GM19395 (cell line): ENCODE results near the gene FAM237B.
"Not testable (repeated sequence)": the region's sequence is repeated elsewhere in the genome, so short reads cannot be mapped to it uniquely, and the experiment has no call there.

Experiments used
- ATAC-seq: cut with Tn5 transposase; IDR thresholded peaks from one replicate; pipeline ENCODE4 v1.9.1; 2021; ENCODE audit warnings: mild to moderate bottlenecking, moderate library complexity; ENCODE audit not compliant: unreplicated experiment

FAM237B gene

DNA sequence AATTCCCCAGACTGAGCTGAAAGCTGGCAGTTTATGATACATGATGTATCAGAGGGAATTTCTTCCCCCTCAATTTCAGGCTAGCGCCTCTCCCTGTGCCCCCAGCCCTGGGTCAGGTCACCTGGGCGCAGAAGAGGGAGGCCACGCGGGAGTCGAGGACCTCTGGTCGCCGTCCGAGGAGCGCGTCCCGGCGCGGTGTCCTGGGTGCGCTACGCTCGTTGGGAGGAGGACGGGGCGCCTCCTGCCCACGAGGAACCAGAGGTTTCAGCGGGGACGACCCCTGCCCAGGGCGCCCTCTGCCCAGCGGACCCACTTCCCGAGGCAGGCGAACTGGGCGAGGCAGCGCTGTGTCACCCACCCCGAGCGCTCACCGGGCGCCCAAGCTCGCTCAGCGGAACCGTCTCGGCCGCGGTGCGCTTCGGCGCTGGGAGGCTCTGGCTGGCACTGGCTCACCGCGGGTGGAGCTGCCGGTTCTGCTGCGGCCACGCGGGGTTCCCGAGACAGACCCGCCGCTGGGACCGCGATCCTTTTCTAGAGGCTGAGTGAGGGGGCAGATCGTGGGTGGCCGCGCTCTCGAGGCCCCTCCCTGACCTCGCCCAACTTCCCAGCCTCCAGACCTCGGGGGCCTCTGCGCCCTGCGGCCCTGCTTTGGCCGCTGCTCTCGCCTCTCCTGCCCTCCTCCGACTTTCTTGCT is at the start of gene FAM237B:
Gene FAM237B, minus strand, starts transcription at position 504 of the 694 bp plus-strand sequence. CDS start 1,556 bp downstream, outside the sequence.
- ATAC-seq, result no peak

DNA sequence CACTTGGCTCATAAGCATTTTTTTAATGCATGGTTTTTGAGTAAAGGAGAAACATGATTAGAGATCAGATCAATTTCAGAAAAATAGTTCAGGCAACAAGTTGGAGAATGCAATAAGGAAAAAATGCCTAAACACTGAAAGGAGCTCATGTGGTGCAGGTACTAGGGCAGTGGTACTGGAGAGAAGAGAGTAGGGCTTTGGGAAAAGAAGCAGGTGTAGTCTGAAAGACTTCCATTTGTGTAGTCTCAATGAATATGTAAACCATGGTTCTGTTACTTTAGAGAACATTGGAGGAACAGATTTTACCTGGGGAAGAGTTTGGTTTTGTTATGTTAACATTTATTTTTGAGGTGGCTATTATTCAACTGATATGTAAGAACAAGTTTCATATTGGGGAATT is 30.9 kb upstream of the FAM237B start:
- no peak for ATAC-seq

DNA sequence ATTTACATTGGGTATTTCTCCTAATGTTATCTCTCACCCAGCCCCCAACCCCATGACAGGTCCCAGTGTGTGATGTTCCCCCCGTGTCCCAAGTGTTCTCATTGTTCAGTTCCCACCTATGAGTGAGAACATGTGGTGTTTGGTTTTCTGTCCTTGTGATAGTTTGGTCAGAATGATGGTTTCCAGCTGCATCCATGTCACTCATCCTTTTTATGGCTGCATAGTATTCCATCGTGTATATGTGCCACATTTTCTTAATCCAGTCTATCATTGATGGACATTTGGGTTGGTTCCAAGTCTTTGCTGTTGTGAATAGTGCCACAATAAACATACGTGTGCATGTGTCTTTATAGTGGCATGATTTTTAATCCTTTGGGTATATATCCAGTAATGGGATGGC is 28.9 kb upstream of the FAM237B start:
- not testable (repeated sequence) for ATAC-seq

DNA sequence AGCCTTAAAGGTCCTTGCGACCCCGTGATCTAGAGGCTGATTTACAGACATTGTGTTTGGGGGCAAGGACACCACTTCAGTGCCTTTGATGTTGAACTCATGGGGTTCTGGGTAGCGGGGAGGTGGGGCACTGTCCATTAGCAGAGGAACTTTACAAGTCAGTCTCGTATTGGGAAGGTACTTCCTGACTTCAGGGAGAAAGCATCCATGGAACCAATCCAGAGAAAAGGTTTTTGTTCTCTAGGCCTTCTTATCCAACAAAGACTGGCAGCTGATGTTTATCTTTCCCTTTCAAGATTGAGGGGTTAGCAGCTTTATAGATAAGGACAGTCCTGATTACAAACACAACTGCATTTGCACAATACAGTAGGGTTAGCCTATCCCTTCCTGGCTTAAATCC is 28.2 kb upstream of the FAM237B start:
- ATAC-seq, result no peak

DNA sequence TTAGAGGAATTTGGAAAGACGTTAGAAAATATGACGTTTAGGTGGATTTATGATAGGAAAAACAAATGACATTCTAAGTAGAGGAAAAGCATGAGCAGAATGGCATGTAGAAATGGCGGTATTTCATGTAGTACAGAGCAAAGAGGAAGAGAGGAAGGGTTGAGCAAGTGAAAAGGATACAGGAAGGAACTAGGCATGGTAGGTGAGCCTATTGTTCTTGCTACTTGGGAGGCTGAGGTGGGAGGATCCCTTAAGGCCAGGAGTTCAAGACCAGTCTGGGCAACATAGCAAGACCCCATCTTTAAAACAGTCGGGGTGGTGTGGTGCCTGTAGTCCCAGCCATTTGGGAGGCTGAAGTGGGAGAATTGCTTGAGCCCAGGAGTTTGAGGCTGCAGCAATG is 26.7 kb upstream of the FAM237B start:
- no peak for ATAC-seq

DNA sequence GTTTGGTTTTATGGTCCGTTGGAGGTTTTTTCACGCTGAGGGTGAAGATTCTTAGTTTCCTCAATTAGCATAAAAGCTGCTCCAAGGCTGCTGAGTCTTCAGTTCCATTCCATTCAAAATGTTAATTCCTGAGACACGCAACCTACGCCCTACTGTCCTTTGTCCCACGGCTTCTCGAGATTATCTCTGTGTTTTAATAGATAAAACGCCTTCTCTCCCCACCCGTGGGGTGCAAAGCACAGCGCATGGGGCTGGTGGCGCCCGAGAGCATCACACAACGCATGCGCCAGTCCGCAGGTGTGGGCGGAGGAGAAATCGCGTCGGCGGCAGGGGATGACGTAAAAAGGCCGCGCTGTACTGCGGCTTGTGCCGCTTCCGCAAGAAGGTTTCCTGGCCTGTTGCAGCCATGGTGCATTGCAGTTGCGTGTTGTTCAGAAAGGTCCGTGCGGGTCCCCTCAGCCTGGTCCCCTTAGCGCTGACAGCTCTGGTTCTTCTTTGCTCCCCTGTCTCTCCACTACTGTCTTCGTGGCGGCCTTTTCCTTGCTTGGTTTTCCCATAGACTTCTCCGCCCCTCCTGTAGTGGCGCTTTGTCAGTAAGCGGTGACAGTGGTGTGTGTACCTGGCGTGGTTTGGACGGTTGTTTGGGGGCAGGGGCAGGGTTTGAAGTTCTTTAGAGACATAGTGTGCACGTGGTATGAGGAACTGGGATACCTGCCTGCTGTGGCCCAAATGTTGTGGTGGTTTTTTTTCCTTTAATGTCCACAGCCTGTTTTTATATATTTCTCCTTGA is 25.4 kb upstream of the FAM237B start, which contains the start of gene GTPBP10:
Gene GTPBP10, plus strand, starts transcription at position 381 of the 790 bp plus-strand sequence. Its CDS starts 26 bp downstream, at position 407.
- ATAC-seq, result peak; percentile 95

DNA sequence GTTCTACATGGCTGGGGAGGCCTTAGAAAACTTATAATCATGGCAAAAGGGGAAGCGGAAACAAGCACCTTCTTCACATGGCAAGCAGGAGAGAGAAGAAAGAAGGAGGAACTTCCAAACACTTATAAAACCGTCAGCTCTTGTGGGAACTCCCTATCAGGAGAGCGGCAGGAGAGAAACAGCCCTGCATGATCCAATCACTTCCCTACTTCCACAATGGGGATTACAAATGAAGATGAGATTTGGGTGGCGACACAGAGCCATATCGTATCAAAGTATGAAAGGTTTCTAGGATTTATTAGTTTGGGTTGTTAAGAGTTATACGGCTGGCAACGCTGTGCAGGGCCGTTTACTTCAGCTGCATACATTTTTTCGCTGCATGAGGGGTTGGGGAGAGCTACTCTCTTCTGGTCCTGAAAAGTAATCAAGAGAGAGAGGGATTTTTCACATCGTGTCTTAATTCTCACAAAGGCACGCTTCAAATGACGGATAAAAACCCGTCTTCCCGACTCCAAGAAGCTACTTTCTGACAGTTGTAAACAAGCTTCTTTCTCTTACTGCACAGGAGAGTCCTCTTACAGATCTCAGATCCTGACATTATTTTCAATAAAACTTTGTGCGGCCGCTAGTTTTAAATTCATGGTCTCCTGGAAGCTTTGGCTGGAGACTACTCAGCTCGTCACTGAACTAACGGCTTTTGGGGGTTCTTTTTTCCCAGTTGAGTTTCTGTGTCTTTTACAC is 24.7 kb upstream of the FAM237B start:
- ATAC-seq, result peak; percentile 31

DNA sequence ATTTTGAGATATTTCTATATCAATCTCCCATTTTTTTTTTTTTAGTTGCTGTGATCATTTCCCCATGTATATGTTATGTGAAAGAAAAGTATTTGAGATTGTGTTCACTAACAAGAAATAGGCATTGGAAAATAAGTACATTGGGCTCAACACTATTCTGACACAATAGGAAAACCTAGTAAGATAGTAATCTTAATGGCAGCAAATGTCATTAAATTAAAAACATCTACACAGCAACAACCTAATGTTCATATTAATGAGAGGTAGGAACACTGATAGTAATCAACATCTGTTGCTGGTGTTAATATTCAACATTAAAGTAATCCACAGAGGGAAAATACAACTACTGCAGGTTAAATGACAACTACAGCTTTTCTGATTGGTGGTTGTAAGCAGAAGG is 23.9 kb upstream of the FAM237B start:
- ATAC-seq, result no peak

DNA sequence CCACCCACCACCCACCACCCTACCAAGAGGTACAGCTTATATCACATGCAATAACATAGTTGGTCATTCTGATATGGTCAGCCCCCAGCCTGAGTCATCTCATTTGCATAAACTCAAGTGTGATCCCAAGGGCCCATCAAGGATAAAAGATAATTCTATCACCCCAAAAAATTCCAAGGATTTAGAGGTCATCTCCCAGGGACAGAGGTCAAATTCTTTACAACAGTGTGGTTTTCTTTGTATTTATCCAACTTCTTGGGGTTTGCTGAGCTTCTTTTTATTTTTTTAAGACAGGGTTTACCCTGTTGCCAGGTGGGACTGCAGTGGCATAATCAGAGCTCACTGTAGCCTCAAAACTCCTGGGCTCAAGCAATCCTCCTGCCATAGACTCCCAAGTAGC is 16.0 kb upstream of the FAM237B start:
- no peak for ATAC-seq

DNA sequence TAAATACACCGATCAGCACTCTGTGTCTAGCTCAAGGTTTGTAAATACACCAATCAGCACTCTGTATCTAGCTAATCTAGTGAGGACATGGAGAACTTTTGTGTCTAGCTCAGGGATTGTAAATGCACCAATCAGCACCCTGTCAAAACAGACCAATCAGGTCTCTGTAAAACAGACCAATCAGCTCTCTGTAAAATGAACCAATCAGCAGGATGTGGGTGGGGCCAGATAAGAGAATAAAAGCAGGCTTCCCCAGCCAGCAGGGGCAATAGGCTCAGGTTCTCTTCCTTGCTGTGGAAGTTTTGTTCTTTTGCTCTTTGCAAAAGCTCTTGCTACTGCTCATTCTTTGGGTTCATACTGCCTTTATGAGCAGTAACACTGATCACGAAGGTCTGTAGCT is 13.8 kb upstream of the FAM237B start:
- ATAC-seq, result not testable (repeated sequence)

DNA sequence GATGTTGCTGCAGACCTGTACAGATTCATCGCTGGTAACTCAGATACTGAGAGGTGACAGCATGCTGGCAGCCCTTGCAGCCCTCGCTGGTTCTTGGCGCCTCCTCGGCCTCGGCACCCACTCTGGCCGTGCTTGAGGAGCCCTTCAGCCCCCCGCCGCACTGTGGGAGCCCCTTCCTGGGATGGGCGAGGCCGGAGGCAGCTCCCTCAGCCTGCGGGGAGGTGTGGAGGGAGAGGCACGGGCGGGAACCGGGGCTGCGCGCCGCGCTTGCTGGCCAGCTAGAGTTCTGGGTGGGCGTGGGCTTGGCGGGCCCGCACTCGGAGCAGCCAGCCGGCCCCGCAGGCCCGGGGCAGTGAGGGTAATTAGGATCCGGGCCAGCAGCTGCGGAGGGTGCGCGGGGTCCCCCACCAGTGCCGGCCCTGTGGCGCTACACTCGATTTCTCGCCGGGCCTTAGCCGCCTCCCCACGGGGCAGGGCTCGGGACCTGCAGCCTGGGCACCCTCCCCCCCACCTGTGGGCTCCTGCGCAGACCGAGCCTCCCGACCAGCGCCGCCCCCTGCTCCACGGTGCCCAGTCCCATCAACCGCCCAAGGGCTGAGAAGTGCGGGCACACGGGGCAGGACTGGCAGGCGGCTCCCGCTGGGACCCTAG is 13.2 kb upstream of the FAM237B start:
- ATAC-seq, result no peak

DNA sequence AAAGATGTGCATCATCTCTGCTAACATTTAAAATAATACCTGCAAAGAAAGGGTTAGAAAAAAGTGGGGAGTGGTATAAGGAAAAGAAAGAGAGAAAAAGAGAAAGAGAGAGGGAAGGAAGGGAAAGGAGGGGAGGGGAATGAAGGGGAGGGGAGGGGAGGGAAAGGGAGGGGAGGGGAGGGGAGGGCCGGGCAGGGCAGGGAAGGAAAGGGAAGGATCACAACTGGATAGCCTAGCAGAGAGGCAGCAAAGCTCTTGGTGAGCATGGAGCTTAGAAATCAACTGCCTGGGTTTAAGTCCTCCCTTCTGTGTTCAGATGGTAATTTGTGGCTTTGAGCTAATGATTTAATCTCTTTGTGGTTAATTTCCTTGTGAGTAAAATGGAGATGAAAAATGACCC is 5.4 kb upstream of the FAM237B start:
- ATAC-seq, result no peak

DNA sequence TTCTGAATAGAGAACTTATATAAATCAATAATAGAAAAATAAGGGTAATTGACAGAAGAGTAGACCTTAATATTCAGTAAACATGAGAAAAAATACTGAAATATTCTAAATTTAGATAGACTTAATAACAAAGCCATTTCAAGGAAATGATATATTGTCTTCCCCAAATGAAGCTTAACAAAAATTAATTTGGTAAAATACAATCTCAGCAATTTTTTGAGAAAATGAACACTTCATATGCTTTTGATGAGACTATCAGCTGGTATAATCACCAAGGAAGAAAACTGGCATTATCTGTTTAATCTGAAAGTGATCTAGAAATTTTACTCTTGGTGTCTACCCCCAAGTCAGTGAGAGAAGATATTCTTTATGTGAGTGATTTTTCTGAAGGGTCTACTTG is 1.7 kb upstream of the FAM237B start:
- no peak for ATAC-seq

DNA sequence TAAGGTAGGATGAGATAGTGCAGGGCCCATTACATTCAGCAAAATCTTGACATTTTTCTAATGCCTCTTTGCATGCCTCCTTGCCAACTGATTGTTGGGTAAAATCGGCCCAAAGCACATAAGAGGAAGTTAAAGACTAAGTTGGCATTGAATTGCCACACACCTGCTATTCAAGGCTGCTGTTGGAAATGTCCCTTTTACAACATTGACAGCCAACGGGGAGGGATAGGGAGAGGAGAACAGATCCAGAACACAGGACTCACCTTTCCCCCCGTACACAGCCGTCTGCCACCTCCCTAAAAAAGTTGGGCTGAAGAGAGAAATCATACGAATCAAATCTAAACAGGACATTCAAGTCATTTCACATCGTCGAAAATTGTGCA is 695 bp downstream of the FAM237B start:
- ATAC-seq, result no peak

DNA sequence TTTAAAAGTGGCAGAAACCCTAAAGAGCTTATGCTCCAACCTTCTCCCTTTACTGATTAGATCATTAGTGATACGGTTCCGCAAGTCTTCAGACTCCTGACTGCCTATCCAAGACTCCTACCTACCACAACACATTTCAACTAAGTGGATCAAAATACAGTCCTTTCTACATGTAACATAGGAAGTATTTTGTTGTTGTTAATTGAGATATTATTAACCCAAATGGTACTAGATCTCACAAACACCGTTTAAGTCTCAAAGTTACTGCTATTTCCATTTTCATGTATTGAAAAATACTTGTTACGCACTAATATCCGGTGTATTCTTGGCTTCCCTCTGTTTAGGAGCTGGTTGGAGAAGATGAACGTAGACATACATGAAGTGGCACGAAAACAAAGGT is 1.1 kb downstream of the FAM237B start:
- ATAC-seq, result no peak

DNA sequence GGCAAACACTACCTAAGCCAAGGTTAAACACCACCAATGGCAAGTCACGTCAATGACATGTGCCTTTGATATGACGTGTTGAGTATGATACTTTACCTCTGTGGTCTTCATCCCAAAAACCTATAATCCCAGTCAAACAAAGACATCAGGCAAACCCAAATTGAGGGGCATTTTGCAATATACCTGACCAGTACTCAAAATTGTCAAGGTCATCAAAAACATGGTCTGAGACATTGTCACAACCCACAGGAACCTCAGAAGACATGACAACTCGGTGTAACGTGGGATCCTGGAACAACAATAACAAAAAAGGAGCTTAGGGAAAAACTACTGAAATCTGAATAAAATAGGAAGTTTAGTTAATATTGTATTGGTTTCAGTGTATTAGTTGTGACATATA is 7.2 kb downstream of the FAM237B start:
- no peak for ATAC-seq

DNA sequence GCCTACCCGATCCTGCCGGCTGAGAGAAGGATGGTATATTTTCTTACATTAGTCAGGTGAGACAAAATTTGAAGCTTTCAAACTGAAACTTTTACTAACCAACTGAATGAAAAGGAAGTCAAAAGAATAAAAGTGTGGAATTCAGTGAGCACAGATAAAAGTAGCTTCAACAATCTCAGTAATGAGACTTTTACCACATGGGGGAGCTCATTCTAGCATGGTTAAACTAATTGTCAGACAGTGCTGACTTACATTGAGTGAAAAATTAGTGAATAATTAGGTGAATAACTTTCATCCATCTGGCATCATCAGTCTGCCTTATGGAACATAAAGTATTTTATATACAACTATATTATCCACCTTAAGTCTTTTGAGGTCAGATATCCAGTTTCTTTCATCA is 8.4 kb downstream of the FAM237B start:
- no peak for ATAC-seq

DNA sequence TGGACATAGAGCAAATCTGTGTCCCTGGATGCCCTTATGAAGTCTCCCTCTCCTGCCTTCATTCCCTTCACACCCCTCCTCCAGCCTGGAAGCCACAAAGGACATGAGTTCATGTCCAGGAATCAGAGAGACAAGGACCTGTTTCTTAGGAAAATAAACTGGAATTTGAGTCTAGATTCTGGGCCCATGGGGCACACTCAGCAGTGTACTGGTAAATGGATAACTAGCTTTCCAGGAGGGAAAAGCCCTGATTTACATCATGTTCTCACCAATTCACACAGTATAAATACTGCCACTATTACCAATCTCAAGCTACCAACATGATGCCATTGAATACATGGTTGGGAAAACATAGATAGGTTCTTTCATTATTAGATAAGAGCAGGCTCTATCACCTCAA is 9.9 kb downstream of the FAM237B start:
- no peak for ATAC-seq

DNA sequence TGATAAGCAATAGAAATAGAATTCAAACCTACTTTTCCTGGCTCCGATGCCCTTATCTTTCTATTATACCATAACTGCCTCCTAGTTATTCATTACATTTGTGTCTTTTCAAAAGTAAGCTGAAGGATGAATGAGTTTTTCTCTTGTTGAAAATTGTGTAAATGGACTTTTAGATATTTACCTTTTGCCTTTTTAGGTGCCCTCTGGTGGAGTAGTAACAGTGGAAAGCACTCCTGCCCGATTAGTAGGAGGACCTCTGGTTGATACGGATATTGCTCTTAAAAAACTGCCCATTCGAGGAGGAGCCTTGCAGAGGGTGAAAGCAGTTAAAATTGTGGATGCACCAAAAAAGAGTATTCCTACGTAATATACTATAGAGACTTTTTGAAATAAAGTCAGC is 11.2 kb downstream of the FAM237B start:
- ATAC-seq, result no peak

DNA sequence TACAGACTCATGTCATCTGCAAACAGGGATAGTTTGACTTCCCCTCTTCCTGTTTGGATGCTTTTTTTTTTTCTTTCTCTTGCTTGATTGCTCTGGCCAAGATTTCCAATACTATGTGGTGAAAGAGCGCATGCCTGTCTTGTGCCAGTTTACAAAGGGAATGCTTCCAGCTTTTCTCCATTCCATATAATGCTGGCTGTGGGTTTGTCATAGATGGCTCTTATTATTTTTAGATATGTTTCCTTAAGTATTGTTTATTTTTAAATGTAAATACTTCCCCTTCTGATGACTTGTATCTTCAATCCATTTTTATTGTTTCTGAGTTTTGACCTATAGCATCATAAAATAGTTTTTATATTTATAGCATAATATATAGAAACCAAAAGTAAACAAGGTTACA is 17.9 kb downstream of the FAM237B start:
- ATAC-seq, result no peak
